ENCODE measurements around the gene SNX33. TPM values are rescaled to one million over a fixed set of nuclear protein-coding genes. Genes with fewer than 3 reads are reported as not detected.
"Not testable (repeated sequence)": the region's sequence is repeated elsewhere in the genome, so short reads cannot be mapped to it uniquely, and the experiment has no call there.

SNX33 gene
- total RNA-seq, 2 experiments from 2014 or later: 0.09 to 0.38 TPM

GRCh38 chr15:75704618-75705017 lies 56.9 kb downstream of the SNX33 start:
- Histone ChIP-seq H3K36me3 (ENCODE audit: insufficient read depth, low read length) (no peaks in the 10 kb centered on the region), H3K9me3 (ENCODE audit: low read length) (no peaks in the 10 kb centered on the region), H3K4me2 (ENCODE audit: low read length) (no peak overlapping the region), H2AFZ (ENCODE audit: low read length) (no peak overlapping the region), H4K20me1 (ENCODE audit: insufficient read depth, low read length) (no peaks in the 10 kb centered on the region), H3K4me1 (ENCODE audit: insufficient read depth, low read length, poor library complexity, severe bottlenecking) (peaks cover 7% of the 10 kb centered on the region), H3K9me2 (ENCODE audit: insufficient read depth, low read length) (no peaks in the 10 kb centered on the region), H3K27ac (ENCODE audit: low read depth, low read length, poor library complexity, severe bottlenecking) (no peak overlapping the region), H3K79me2 (ENCODE audit: insufficient read depth, low read depth, low read length) (no peaks in the 10 kb centered on the region), H3K4me3 (ENCODE audit: low read depth, low read length, poor library complexity, severe bottlenecking) (no peak overlapping the region)
- TF ChIP-seq EZH2phosphoT487 (IDR thresholded peaks at IDR 0.05; ENCODE audit: borderline replicate concordance, low read depth, low read length): no peak
- CTCF ChIA-PET (ENCODE audit: unreplicated experiment): no interaction called here
- POLR2A ChIA-PET: no interaction called here
- BruUV-seq (replicated peaks): no TSS peak
- DNase-seq (ENCODE audit: low spot score): no peak
- intact Hi-C loops (cut with micrococcal nuclease; ENCODE audit: unreplicated experiment): no loop called here

DNA sequence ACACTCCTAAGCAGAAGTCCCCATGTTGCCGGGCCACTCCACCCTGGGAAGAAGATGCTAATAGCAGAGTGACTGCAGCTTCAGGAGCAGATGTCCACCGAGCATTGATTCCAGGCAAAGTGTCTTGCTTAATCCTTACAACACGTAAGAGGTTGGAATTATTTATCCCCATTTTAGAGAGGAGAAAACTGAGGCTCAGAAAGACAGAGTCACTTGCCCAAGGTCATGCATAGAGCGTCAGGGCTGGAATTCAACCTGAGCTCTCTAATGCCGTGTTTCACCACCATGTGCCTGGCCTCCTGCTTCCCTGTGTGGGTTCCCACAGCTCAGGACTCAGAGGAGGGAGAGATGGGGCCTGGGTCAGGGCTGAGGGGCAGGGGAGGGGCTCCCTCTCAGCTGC lies 57.7 kb downstream of the SNX33 start:
- H3K9me3 ChIP-seq (ENCODE audit: low read length); H3K4me1 ChIP-seq (ENCODE audit: insufficient read depth, low read length, poor library complexity, severe bottlenecking); H4K20me1 ChIP-seq (ENCODE audit: insufficient read depth, low read length); H3K9me2 ChIP-seq (ENCODE audit: insufficient read depth, low read length); intact Hi-C loops (cut with micrococcal nuclease; ENCODE audit: unreplicated experiment); H3K4me2 ChIP-seq (ENCODE audit: low read length); BruUV-seq (replicated peaks); POLR2A ChIA-PET; H3K4me3 ChIP-seq (ENCODE audit: low read depth, low read length, poor library complexity, severe bottlenecking); H2AFZ ChIP-seq (ENCODE audit: low read length); H3K27ac ChIP-seq (ENCODE audit: low read depth, low read length, poor library complexity, severe bottlenecking); CTCF ChIA-PET (ENCODE audit: unreplicated experiment); H3K36me3 ChIP-seq (ENCODE audit: insufficient read depth, low read length); DNase-seq (ENCODE audit: low spot score); H3K79me2 ChIP-seq (ENCODE audit: insufficient read depth, low read depth, low read length): not testable (repeated sequence)

DNA sequence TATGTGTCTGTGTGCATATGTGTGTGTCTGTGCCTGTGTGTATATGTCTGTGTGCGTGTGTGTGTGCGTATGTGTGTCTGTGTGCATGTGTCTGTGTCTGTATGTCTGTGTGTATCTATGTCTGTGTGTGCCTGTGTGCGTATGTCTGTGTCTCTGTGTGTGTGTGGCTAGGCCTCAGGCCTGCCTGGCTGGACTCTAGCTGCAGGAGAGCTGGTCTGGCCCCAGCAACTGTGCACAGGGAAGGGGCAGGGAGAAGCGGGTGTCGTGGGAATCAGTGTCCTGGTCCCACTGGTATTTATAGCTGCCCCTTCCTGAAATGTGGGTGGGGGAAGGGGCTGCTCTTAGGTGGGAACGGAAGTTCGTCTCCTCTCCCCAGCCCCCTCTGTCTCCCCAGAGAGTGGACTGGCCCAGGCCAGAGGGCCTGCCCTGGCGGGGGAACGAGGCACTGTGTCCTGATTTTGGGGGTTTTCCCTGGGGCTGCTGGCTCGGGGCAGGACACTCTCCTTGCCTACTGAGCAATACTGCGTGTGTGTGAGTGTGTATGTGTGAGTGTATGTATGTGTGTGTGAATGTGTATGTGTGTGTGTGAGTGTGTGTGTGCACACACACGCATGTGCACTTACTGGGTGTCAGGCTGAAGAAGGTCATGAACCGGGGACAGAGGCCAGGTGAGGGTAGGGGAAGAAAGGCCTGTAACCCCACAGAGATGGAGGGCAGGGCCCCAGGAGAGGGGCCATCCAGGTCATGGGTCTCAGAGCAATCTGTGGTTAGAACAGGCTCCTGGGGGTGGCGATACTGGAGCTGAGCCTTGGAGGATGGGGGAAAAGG lies 58.4 kb downstream of the SNX33 start:
- DNase-seq (ENCODE audit: low spot score): no peak
- Histone ChIP-seq H3K9me2 (ENCODE audit: insufficient read depth, low read length) (no peaks in the 10 kb centered on the region), H3K9me3 (ENCODE audit: low read length) (no peaks in the 10 kb centered on the region), H3K4me1 (ENCODE audit: insufficient read depth, low read length, poor library complexity, severe bottlenecking) (no peaks in the 10 kb centered on the region), H4K20me1 (ENCODE audit: insufficient read depth, low read length) (no peaks in the 10 kb centered on the region), H3K4me2 (ENCODE audit: low read length) (no peak overlapping the region), H3K27ac (ENCODE audit: low read depth, low read length, poor library complexity, severe bottlenecking) (no peak overlapping the region), H3K4me3 (ENCODE audit: low read depth, low read length, poor library complexity, severe bottlenecking) (no peak overlapping the region), H3K79me2 (ENCODE audit: insufficient read depth, low read depth, low read length) (no peaks in the 10 kb centered on the region), H2AFZ (ENCODE audit: low read length) (no peak overlapping the region), H3K36me3 (ENCODE audit: insufficient read depth, low read length) (no peaks in the 10 kb centered on the region)
- BruUV-seq (replicated peaks): no TSS peak
- CTCF ChIA-PET (ENCODE audit: unreplicated experiment): no interaction called here
- intact Hi-C loops (cut with micrococcal nuclease; ENCODE audit: unreplicated experiment): no loop called here
- no peak for TF ChIP-seq EZH2phosphoT487 (IDR thresholded peaks at IDR 0.05; ENCODE audit: borderline replicate concordance, low read depth, low read length)
- TF ChIP-seq, protein P1, sequence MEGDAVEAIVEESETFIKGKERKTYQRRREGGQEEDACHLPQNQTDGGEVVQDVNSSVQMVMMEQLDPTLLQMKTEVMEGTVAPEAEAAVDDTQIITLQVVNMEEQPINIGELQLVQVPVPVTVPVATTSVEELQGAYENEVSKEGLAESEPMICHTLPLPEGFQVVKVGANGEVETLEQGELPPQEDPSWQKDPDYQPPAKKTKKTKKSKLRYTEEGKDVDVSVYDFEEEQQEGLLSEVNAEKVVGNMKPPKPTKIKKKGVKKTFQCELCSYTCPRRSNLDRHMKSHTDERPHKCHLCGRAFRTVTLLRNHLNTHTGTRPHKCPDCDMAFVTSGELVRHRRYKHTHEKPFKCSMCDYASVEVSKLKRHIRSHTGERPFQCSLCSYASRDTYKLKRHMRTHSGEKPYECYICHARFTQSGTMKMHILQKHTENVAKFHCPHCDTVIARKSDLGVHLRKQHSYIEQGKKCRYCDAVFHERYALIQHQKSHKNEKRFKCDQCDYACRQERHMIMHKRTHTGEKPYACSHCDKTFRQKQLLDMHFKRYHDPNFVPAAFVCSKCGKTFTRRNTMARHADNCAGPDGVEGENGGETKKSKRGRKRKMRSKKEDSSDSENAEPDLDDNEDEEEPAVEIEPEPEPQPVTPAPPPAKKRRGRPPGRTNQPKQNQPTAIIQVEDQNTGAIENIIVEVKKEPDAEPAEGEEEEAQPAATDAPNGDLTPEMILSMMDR (conservative IDR thresholded peaks at IDR 0.05; ENCODE audit: low read length): no peak
- POLR2A ChIA-PET: no interaction called here

DNA sequence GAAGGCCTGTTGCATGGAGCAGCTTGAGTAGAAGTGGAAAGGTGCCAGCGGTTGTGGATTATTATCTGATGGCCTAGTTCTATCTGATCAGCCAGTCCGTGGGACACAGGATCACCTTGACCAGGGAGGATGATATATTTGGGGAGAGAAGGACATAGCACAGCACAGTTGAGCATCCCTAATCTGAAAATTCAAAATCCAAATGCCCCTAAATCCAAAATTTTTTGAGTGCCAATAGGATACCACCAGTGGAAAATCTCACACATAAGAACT lies 58.9 kb downstream of the SNX33 start:
- intact Hi-C loops (cut with micrococcal nuclease; ENCODE audit: unreplicated experiment): no loop called here
- no peak for DNase-seq (ENCODE audit: low spot score)
- TF ChIP-seq EZH2phosphoT487 (IDR thresholded peaks at IDR 0.05; ENCODE audit: borderline replicate concordance, low read depth, low read length): no peak
- TF ChIP-seq, protein P1 (conservative IDR thresholded peaks at IDR 0.05; ENCODE audit: low read length): no peak
- Histone ChIP-seq H3K36me3 (ENCODE audit: insufficient read depth, low read length) (no peaks in the 10 kb centered on the region), H3K4me2 (ENCODE audit: low read length) (no peak overlapping the region), H3K27ac (ENCODE audit: low read depth, low read length, poor library complexity, severe bottlenecking) (no peak overlapping the region), H3K9me2 (ENCODE audit: insufficient read depth, low read length) (no peaks in the 10 kb centered on the region), H3K9me3 (ENCODE audit: low read length) (no peaks in the 10 kb centered on the region), H3K4me1 (ENCODE audit: insufficient read depth, low read length, poor library complexity, severe bottlenecking) (no peaks in the 10 kb centered on the region), H2AFZ (ENCODE audit: low read length) (no peak overlapping the region), H4K20me1 (ENCODE audit: insufficient read depth, low read length) (no peaks in the 10 kb centered on the region), H3K79me2 (ENCODE audit: insufficient read depth, low read depth, low read length) (no peaks in the 10 kb centered on the region), H3K4me3 (ENCODE audit: low read depth, low read length, poor library complexity, severe bottlenecking) (no peak overlapping the region)
- POLR2A ChIA-PET: no interaction called here
- BruUV-seq (replicated peaks): no TSS peak
- CTCF ChIA-PET (ENCODE audit: unreplicated experiment): no interaction called here

- H4K20me1 ChIP-seq (ENCODE audit: insufficient read depth, low read length); H3K4me3 ChIP-seq (ENCODE audit: low read depth, low read length, poor library complexity, severe bottlenecking); BruUV-seq (replicated peaks); POLR2A ChIA-PET; H3K4me1 ChIP-seq (ENCODE audit: insufficient read depth, low read length, poor library complexity, severe bottlenecking); H2AFZ ChIP-seq (ENCODE audit: low read length); H3K79me2 ChIP-seq (ENCODE audit: insufficient read depth, low read depth, low read length); H3K9me2 ChIP-seq (ENCODE audit: insufficient read depth, low read length); CTCF ChIA-PET (ENCODE audit: unreplicated experiment); H3K9me3 ChIP-seq (ENCODE audit: low read length); intact Hi-C loops (cut with micrococcal nuclease; ENCODE audit: unreplicated experiment); H3K36me3 ChIP-seq (ENCODE audit: insufficient read depth, low read length); DNase-seq (ENCODE audit: low spot score); H3K4me2 ChIP-seq (ENCODE audit: low read length); H3K27ac ChIP-seq (ENCODE audit: low read depth, low read length, poor library complexity, severe bottlenecking): not testable (repeated sequence)
Measured at GRCh38 chr15:75709458-75709857, 61.7 kb downstream of the SNX33 start.

Data from OCI-LY7 (cell line).